ENCODE data around the gene FAM170B. TPM values are rescaled to one million over a fixed set of nuclear protein-coding genes. Genes with fewer than 3 reads are reported as not detected.

Gene FAM170B
- total and polyA plus RNA-seq, 9 of the 15 experiments (the other 6 are each of a cell fraction or from before 2014, with no cell fraction given) = 0.11 to 0.21 TPM; not detected in 7

GRCh38 chr10:49161411-49161997, 27.7 kb upstream of the FAM170B start (continued):
- TF ChIP-seq MGA (IDR thresholded peaks at IDR 0.05) (peak; percentile 56), SUPT5H (IDR thresholded peaks at IDR 0.05) (no peak), SLC30A9 (CRISPR knock-in tag; IDR thresholded peaks at IDR 0.05) (no peak), GATAD2B (IDR thresholded peaks at IDR 0.05; ENCODE audit: borderline replicate concordance) (no peak)
- TF ChIP-seq, protein P1, sequence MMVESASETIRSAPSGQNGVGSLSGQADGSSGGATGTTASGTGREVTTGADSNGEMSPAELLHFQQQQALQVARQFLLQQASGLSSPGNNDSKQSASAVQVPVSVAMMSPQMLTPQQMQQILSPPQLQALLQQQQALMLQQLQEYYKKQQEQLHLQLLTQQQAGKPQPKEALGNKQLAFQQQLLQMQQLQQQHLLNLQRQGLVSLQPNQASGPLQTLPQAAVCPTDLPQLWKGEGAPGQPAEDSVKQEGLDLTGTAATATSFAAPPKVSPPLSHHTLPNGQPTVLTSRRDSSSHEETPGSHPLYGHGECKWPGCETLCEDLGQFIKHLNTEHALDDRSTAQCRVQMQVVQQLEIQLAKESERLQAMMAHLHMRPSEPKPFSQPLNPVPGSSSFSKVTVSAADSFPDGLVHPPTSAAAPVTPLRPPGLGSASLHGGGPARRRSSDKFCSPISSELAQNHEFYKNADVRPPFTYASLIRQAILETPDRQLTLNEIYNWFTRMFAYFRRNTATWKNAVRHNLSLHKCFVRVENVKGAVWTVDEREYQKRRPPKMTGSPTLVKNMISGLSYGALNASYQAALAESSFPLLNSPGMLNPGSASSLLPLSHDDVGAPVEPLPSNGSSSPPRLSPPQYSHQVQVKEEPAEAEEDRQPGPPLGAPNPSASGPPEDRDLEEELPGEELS (CRISPR knock-in tag; IDR thresholded peaks at IDR 0.05; ENCODE audit: borderline replicate concordance) = no peak

All from K562 (cell line).